ENCODE results near the gene SMAD7. TPM values are rescaled to one million over a fixed set of nuclear protein-coding genes. Genes with fewer than 3 reads are reported as not detected.

SMAD7 gene
- total RNA-seq, 4 donors from 2014 or later, result 19.6 to 23.9 (median 20.7) TPM

DNA sequence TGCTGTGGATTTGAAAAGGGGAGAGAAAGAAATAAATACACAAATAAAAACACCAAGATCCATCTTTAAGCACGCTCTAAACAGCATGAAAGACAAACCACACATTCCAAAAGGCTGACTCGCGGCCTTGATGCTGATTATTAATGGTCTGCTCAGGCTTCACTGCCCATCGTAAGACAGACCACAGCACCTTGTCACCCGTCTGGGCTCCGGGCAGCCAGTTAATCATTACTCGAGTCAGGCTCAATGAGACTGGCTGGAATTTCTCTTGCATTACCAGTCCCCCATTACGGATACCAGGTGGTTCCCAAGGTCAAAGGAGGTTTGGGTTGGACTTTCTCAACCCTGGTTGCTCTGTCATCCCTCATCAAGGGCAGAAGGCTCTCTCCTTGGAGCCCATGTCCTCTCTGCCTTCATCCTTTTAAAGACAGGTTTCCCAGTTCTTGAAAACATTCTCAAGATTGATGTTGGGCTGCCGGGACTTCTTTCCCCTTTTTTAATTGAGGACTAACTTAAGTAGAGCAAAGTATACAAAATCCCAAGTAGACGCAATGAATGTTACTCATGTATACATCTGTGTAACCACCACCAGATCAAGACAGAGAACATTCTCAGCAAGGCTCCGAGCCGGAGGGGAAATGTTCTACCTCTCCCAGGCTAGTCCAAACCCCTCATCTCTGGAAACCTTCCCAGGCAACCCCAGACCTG, 8.1 kb downstream of the SMAD7 start:
- no peak for DNase-seq (ENCODE audit: low spot score in 2 of 2)
- intact Hi-C loops (cut with DNase I; ENCODE audit: low total_unique reads), result no loop called here
- no peak for TF ChIP-seq POLR2A (IDR thresholded peaks at IDR 0.05)
- TF ChIP-seq, protein P1, sequence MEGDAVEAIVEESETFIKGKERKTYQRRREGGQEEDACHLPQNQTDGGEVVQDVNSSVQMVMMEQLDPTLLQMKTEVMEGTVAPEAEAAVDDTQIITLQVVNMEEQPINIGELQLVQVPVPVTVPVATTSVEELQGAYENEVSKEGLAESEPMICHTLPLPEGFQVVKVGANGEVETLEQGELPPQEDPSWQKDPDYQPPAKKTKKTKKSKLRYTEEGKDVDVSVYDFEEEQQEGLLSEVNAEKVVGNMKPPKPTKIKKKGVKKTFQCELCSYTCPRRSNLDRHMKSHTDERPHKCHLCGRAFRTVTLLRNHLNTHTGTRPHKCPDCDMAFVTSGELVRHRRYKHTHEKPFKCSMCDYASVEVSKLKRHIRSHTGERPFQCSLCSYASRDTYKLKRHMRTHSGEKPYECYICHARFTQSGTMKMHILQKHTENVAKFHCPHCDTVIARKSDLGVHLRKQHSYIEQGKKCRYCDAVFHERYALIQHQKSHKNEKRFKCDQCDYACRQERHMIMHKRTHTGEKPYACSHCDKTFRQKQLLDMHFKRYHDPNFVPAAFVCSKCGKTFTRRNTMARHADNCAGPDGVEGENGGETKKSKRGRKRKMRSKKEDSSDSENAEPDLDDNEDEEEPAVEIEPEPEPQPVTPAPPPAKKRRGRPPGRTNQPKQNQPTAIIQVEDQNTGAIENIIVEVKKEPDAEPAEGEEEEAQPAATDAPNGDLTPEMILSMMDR (IDR thresholded peaks at IDR 0.05), result no peak
- WGBS, 2 donors, result 67% methylated on average over 12 of the region's 12 CpGs
- H3K4me3 ChIP-seq (ENCODE audit: low read depth, poor library complexity, severe bottlenecking), result no peak overlapping the region

DNA sequence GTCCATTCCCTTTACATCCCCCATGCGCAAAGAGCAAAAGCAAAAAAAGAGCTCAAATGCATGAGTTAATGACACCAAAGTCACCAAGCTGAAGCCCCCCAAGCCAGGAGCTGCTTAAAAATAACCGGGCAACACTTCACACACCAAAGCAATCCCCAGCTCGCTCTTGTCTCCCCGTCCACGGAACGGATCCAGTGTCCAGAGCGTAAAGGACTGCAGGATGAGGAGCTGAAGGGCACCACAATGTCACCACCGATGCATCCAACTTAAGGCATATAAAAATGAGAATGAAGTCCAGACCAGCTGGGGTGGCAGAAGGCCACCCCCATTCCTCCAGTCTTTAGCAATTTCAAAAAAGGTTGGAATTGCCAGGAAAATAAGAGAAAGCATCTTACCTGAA, 8.7 kb downstream of the SMAD7 start:
- WGBS, 2 donors, result 87 to 88% methylated on average over 8 of the region's 8 CpGs
- TF ChIP-seq, protein P1 (IDR thresholded peaks at IDR 0.05), result no peak
- no peak for TF ChIP-seq POLR2A (IDR thresholded peaks at IDR 0.05)
- H3K4me3 ChIP-seq (ENCODE audit: low read depth, poor library complexity, severe bottlenecking), result no peak overlapping the region
- DNase-seq (ENCODE audit: low spot score in 2 of 2), result no peak
- intact Hi-C loops (cut with DNase I; ENCODE audit: low total_unique reads), result no loop called here

DNA sequence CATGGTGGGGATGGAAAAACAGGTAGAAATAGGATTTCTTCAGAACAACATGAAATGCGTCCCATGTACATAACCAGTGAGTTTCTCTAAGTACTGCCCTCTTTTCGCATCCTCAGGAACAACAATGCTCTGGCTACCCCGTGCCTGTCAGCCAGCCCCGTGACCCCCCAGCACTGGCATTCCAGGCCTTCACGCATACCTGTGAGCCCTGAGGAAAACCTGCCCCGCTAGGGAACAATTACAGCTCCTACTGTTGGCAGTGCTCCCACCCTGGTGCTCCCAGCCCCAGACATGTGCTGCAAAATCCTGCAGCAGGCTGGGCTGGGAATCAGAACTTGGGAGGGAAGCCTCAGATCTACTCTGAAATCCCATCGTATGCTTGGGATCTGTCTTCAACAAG, 9.1 kb downstream of the SMAD7 start:
- DNase-seq (ENCODE audit: low spot score in 2 of 2), result no peak
- 75 to 77% methylated on average over 7 of the region's 7 CpGs for WGBS, 2 donors
- TF ChIP-seq, protein P1 (IDR thresholded peaks at IDR 0.05), result no peak
- no peak overlapping the region for H3K4me3 ChIP-seq (ENCODE audit: low read depth, poor library complexity, severe bottlenecking)
- intact Hi-C loops (cut with DNase I; ENCODE audit: low total_unique reads), result no loop called here

DNA sequence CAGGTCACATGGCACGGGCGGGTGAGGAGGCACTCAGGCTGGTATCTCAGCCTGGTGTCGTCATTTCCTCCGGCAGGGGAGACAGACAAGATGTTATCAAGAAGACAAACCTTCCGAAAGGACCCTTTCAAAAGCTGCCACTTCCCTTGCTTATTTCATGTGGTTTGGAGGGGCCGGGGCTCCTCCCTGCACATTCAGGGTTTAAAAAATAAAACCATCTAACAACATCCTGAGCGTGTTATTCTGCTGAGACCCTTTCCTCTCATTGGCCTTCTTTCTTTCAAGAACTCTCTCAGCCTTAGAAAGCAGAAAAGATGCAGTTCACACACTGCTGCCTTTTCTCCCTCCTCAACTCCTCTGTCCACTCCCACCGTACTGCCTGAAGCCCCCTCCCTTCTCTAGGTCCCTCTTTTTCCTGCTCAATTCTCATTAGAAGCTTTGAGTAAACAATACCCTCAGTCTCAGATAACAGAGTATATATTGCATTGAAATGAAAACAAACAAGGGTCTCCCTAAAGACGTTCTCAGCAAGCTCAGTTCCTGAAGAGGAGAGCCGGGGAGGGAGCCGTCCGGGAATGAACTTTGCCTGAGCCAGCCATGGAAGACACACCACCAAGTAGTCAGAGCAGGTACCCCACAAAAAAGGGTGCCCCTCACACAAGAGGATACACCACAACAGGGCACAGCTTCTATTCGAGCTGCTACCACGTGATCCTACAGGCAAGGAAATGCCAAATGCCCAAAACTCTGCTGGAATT, 9.7 kb downstream of the SMAD7 start:
- TF ChIP-seq, protein P1 (IDR thresholded peaks at IDR 0.05), result no peak
- TF ChIP-seq POLR2A (IDR thresholded peaks at IDR 0.05), result no peak
- no peak overlapping the region for H3K4me3 ChIP-seq (ENCODE audit: low read depth, poor library complexity, severe bottlenecking)
- WGBS, 2 donors, result 71 to 73% methylated on average over 14 of the region's 14 CpGs
- intact Hi-C loops (cut with DNase I; ENCODE audit: low total_unique reads), result no loop called here
- no peak for DNase-seq (ENCODE audit: low spot score in 2 of 2)

DNA sequence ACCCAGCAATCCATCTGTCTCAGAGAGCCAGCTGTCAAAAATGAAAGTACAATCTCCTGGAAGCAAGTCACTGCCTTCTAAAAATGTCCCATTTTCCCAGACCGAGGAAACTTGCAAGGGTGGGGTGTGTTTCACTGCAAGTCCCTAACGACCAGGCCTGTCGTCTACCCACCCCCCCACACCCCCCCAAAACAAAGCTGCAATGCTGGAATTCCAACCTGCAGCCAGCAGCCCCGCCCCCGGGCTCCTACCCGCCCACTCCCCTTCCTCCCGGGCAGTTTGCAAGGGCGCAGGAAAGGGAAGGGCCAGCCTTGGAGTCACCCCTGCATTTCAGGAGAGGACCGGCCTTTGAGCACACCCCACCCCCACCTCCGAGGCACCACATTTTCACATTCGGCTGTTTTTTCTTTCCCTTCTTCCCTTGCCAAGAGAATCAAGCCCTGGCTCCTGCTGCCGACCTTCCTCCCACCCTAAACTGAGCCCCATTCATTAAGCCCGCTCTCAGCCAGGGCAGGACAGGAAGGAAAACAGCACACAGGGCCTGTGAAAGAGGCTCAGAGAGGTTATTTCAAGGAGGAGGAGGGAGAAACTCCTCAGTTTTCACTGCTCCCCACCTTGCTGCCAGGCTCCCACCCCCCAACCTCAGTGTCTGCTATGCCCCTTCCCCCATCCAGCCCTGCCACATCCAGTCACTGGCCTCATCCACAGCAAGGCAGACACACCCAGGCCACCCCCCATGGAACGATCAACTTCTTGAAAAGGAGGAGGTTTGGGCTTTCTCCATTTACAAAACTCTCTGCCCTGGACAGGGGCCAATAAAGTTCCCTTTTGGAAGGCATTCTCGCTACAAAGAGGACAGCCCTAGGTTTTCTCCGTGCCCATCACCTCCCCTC, 11.3 kb downstream of the SMAD7 start:
- intact Hi-C loops (cut with DNase I; ENCODE audit: low total_unique reads), result no loop called here
- WGBS, 2 donors, result 8 to 9% methylated on average over 13 to 16 of the region's 16 CpGs
- TF ChIP-seq, protein P1 (IDR thresholded peaks at IDR 0.05), result no peak
- TF ChIP-seq POLR2A (IDR thresholded peaks at IDR 0.05), result no peak
- DNase-seq (ENCODE audit: low spot score in 2 of 2), result no peak
- no peak overlapping the region for H3K4me3 ChIP-seq (ENCODE audit: low read depth, poor library complexity, severe bottlenecking)

Data from lower leg skin (tissue), 4 donors.